Bone marrow (tissue), 2 donors: ENCODE data around the gene KLF9.

Source experiments
- DNase-seq, 2 donors: peaks; one replicate each; lab custom pipeline; 2025; lab: John Stamatoyannopoulos, UW

KLF9 gene

DNA sequence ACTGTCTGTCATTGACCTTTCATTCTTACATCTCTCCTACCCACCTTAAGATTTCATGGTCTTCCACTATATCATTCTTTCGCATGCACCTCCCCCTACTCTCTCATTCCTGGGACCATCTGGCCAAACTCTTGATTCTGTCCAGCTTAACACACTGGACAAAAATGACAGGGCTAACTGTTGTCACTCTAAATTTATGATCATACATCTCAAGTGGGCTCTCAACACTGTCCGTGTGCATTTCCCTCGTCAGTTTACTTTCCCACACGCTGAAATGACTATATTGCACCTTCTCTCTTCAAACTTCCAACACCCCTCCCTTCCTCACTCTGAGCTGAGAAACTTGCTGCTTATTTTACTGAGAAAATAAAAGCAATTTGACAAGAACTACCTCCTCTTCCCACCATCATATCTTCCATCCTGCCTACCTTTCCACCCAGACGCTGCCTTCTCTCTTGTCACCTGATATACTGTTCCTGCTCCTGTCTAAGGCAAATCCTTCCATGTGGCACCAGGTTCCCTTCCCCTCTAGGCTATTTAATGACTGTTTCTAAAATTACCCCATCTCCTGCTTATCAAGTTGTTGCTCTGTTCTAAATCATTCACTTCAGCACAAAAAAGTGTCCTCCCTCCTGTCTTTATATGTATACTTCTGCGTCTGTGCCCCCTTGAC lies 8.1 kb upstream of the KLF9 start:
- DNase-seq: no peak

DNA sequence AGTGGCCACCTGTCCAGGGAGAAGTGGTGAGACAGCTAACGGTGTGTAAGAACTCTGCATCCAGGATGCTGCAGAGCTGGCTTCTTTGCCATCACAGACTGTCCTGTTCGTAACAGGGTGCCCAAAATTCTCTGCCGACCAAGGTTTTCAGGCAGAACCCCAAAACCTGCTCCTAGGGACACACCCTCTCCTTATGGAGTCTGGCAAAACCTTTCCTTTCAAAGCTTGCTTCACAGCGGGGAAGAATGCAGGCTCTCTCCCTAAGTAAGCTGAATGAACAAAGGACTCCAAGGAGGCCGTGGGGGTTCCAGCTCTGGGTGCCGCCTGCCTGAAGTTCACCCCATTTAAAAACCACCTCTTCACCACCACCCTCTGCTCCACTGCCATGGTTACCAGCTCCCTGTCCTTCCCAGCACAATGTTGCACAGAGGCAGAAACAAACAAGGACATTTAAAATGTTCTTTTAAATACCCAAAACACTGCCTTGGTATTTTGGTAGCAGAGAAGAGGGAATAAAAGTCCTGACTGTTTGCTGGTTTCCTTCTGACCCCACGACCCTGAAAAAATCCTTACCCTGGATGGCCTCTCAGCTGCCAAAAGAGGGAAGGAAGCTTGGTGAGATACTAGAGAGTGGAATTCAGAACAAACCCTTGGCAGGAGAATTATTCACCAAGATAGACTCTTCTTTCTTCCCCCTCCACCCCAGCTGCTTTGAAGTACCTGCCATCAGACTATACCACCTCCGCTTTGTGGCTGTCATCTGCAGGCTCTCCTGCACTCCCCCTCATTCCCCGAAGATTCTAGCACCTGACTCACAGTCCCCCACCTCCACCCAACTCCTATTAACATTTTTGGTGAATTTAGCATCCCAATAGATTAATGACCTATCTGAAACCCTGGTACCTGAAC lies 7.1 kb upstream of the KLF9 start:
- peak in 1 of 2 donors; percentile 24 for DNase-seq

DNA sequence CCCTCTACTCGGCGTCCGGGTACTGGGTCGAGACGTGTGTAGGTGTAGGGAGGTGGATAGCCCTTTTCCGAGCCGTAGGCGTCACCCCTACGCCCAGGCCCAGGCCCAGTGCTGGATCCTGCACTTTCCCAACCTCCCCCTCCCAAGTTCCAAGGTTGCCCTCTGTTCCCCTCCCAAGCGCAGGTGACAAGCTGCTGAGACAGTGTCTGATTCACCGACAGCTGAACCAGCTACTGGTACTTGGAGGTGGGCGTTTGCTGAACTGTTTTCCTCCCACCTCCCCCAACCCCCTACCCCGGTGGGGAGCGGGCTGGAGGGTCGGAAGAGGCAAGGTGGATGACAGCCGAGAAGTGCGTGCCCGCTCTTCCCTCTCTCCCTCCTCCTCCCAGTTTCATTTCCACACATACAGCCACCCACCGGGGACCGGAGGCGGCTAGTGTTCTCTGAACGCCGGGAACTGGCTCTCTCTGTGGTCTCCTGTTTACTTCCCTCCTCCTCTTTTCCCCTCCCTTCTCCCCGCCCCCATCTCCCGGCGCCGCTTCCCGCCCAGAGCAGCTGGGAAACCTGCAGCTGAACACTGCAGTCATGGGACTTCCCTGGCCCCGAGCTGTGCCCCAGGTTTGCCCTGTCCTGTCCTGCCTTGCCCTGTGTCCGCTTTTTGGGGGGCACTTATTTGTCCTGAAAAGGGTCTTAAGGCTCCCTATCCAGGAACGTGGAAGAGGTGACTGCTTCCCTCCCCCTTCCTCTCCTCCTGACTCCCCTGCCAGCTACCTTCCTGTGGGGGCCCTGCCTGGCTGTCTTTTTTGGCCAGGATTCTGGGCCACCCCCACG lies 6.2 kb upstream of the KLF9 start:
- peak; percentile 42 to 52 for DNase-seq

DNA sequence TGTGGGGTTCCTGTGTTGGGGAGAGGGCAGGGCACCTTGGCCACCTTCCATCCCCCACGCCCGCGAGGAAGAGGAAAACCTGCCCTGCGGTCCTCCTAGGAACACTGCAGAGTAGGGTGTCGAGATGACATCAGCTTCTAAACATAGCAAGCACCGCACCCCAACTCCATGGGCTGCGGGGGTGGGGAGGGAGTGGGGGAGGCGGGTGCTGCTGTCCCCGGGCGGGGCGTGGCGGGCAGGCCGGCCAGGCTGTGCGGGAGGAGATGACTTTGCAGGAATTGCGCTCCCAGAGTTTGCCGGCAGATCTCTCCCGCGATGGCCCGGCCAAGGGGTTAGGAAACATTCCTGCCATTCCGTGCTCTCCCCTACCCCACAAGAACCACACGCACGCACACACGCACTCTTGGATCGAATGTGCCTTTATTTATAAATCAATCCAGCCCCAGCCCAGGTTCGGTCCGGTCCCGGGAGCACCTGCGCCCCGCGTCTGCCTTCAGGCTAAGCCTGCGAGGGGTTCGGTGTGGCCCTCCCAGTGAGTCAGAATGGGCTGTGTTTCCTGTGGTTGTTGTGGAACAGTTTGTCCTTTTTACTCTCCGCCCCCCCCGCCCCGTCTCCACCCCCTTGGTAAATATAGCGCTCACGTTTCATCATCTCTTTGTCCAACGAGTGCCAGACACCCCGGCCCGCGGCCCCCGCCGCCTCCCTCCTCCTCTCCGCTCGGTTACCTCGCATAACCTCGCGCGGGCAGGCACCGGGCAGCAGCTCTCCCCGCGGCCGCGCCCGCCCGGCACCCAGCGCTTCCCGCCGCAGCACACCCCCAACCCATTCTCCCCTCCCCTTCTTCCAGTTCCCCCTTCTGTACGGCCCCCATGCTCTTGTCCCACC lies 5.3 kb upstream of the KLF9 start:
- peak; percentile 89 to 91 for DNase-seq

DNA sequence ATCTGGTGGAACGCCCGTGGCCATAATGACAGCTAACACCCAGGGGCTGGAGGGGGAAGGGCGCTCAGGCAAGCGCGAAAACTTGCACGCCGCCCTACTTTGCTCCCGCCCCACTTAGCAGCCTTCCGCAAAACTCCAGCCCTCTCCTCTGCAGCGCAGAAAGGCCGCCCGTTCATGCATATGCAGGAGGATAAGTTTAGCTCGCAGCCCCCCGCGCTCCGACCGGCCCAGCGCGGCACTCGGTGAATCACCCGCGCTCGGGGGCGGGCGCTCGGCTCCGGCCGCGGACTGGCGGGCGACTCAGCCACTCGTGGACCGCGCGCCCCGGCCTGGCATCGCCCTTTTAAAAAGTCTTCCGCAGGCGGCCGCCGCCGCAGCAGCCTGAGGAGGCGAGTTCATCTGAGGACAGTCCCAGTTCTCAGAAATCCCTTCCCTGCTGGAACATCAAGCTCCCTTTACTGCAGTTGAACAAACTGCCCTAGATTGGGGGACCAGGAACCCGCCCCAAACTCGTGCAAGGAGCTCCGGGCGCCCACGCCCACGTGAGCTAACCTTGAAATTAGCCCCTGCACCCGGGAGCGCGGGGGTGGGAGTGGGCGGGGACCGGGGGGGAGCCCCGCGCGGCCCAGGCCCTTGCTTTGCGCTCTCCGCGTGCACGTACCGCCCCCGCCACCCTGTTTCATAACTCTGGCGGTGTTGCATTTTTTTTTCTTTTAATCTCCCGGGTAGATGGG lies 4.5 kb upstream of the KLF9 start:
- peak; percentile 94 to 95 for DNase-seq

DNA sequence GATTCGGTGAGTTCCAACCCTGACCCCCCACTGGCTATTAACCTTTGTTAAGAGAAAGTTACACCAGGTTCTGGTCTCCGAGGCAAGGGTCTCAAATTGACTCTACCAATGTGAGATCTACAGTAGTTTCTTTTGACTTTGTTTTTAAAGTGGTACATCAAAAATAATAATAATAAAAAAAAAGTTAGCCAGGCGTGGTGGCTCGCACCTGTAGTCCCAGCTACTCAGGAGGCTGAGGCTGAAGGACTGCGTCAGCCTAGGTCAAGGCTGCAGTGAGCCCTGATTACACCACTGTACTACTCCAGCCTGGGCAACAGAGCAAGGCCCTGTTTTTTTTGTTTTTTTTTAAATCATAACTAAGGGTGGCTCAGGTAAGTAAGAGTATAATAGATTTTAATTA lies 1.0 kb upstream of the KLF9 start:
- DNase-seq: no peak

DNA sequence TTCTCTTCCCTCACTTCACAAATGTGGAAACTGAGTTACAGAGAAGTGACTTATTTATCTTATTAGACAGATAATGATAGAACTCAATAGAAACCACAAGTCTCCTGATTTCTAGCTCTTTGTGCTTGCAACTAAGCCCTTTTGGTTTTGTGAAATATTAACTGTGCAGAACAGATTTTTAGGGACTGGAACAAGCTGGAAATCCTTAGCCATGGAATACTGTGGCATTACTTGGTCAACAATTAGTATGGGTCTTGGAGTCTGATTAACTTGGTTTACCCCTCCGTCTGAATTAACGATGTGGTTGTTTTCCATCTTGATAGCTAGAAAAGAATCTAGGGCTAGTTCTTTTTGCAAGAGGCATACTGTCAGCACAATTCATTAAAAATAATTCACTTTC lies 584 bp upstream of the KLF9 start:
- no peak for DNase-seq

DNA sequence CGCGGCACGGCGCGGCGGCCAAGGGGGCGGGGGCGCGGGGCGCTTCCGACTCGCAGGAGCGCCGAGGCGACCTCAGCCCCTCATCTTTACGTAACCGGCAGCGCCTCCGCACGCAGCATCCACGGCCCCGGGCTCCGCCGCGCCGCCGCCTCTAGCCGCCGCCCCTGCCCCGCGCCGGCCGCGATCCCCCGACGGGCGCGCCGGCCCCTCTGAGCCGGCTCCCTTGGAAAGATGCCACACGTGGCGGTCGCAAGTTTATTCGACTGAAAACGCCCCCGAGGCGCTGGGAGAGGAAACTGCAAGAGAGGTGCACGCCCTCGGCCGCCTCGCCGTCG lies 1.0 kb downstream of the KLF9 start:
- DNase-seq: no peak

DNA sequence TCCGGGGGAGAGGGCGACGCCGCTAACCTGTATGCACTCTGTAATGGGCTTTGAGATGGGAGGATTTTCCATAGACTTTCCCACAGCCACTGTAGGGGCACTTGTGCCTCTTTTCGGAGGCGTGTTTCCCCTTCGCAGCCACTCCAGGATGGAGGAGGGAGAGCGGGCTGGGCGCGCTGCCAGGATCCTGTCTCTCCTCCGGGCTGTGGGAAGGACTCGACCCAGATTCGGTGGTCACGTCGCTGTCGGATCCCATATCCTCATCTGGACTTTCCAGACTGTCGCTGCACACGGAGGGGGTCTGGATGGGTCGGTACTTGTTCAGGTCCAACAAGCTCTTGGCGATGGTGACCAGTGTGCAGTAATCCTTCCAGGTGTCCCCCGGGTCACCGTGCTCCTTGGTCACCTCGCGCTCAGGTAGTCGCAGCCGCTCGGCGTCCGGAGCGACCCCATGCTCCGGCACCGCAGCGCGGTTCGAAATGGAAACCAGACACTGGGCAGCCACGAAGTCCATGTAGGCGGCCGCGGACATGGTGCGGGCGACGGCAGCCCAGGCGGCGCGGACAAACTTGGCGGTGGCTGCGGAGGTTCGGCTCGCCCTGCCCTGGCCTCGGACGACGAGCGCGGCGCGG lies 1.5 kb downstream of the KLF9 start:
- DNase-seq: peak in 1 of 2 donors; percentile 61

DNA sequence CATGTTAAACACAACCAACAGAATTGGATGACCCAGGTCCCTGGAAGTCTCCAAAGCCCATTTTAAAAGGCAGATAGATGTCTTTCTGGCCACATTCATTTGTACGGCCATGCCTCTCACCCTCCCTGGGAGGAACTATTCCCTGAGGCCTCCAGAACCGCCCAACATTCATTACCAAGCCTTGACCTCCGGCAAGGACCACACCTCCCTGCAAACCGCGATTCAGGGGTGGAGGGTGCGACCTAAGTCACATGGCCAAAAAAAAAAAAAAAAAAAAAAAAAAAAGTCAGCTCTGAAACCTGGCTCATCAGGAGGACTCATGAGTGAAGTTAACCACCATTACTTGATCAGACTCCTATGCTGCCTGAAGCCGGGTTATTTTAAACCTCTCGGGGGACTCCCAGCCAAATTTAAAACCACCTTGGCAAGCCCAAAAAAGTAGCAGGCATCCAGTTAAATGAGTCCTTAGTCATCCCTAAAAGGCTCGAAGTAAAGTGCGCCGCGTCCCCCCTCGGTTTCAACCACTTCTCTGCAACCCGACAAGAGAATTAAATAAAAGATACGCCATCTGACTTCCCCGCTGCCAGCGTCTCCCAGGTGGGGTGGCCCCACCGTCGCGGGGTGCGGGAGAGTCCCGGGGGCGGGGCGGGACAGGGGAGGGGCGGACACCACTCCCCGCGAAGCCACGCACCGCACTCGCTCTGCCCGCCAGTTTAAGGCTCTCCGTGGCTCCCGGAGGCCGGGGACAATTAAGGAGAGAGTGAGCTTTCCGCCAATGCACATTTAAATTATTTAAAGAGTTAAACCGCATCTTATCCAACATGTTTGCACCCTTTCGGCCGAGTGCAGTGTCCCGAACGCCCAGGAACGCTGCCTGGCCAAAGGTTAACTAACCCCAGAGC lies 2.3 kb downstream of the KLF9 start:
- DNase-seq: peak in 1 of 2 donors; percentile 46

DNA sequence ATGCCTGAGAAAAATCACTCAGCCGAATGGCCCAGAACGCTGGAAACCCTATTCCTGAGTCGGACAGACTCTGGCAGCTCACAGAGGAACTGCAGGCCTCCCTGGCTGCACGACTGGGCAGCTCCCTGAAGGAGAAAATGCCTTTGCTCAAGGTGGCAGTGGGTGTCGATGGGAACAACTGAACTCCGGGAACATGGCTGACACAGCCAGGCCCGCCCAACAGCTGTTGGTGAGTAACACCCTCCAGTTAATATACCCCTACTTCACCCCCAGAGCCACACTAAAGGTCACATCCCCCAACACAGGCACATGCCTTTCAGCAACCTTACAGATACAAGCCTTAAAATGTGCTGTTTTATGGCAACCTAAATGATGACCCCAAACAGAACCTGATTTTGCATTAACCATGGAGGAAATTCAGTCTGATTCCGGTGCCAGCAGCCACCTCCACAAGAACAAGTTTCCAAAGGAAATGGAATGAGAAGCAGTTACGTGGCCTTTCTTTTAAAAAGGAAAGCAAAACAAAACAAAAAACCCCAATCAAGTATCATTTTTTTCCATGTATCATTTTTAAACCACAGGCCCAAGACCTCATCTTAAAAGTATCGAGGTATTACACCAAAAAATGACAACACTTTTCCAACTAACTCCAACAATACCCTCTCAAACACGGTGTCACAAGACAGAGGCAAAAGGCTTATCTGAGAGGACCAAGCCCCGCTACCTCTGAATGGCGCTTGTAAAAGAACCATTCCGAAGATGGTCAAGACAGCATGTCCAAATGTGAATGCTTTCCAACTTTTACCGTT lies 3.1 kb downstream of the KLF9 start:
- peak in 1 of 2 donors; percentile 17 for DNase-seq

DNA sequence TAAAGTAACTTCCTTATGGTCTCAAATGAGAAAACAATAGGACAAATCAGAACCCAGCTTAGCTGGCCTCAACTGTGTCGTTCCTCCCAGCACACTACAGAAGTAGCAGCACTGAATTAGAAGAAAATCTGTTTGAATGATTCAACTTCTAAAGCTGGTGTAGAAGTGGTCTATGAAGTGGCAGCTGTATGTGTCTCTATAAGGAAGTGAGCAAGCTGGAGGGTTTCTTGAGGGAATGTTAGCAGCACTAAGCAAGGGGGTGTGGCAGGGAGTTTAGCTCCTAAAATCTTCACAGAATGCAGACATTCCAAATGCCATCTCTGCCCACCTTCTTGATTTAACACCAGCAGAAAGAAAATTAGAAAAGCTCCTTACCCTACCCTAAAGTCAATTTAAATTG lies 4.1 kb downstream of the KLF9 start:
- peak in 1 of 2 donors; percentile 54 for DNase-seq

DNA sequence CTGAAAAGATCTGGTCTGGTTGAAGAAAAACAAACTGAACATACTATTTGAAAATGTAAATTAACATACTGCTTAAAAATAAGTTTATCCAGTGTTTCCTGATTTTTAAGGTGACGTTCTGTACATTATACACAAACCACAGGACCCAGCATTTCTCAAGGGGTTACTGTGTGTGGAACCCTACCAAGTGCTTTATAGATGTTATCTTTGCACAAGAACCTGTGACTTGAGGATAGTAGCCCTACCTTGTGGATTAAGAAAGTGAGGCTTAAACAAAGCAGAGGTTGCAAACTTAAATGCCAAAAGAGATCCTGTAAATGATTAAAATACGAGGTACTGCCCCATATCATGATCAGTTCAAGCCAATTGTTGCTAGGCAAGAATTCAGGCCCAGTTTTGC lies 4.7 kb downstream of the KLF9 start:
- no peak for DNase-seq

DNA sequence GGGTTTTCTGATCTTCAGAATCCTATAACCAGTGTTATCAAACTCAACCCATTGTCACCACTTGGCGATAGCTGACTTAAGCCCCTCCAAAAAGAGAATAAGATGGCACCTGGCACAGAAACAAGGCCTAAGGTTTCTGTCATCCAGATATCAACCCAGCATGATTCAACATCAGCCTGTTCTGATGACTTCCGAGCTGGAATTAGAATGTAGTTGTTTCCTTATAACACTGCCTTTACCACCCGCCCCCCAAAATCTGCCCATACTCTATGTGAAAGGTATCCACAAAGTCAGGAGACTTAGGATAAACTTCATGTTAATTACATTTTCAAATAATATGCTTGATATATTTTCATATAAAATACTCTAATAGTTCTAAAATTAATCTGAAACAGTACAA lies 5.2 kb downstream of the KLF9 start:
- DNase-seq: no peak

DNA sequence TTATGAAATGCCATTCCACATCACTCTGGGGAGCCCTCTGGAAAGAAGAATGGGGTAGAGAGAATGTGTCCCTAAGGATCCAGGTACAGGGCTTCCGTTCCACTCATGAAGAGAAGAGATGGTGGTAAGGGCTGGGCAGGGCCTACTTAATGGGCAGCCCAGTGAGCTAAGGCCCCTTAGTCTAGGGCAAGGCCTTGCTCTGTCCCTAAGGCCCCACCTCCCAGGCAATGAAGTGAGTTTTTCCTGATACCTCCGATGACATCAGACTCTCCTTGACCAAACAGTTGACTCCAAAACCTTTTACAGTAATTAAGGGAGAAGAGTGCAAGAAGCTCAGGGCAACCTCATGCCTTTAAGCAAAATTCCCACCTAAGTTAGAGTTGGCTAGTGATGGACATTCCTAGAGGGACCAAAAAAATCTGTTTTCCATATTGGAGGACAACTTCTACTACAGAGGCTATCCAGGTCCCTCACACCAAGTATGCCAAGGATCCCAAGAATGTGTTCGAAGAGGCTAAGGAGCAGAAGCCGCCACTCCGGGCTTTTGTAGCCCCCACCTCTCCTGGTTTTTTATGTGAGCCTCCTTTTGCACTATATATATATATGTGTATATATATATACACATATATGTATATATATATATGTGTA lies 5.9 kb downstream of the KLF9 start:
- DNase-seq: no peak

DNA sequence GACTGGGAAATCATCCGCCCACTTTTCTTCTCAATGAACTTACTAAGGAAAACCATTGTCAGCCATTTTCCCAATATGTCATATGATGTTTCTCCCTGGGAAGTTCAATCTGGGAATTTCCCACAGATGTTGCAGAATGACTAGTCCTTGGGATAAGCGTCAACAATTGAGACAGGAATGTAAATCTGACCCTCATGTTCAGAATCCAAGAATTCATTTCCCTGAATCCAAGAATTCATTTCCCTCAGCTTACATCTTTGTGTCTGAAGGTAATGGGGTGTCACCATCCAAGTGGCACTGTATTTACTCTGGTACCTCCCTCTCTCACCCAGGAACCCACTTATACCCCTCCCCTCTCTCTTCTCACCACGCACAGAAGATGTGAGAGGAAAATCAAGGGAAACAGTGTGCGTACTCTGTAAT lies 7.4 kb downstream of the KLF9 start:
- DNase-seq: no peak

DNA sequence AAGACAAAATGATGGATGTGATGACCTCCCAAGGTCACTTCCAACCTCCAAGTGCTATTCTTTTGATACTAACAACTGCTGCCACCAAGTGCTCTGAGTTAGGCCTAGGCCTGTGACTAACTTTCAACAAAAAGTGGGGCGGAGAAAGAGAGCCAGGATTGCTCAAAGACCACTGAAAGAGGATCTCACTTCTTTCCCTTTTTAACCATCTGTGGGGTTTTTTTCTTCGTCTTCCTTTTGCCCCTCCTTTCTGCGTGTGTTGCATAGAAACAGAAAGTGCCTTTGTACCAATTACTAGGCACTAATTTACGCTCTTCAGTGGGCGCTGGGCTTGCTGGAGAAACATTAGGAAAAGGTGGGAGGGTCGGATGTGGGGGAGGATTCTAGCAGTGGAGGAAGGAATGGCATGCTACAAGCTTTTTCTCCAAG lies 8.0 kb downstream of the KLF9 start:
- DNase-seq: peak in 1 of 2 donors; percentile 90
